C4-2B (cell line): Measurements from ENCODE around the gene AQP4.

Experiments used
- H3K27ac ChIP-seq: fragments of 450-650 bp; 2 replicates; pipeline ENCODE4 v1.5.1; 2017
- ZFX ChIP-seq: fragments of 450-650 bp; IDR thresholded peaks from 2 replicates; pipeline ENCODE4 v1.6.1; 2017
- TF ChIP-seq, protein P1 (sequence below): fragments of 450-650 bp; conservative IDR thresholded peaks from 2 replicates; pipeline ENCODE4 v1.5.1; 2017; ENCODE audit warnings: mild to moderate bottlenecking

AQP4 gene

GRCh38 chr18:26865557-26865956, at the start of gene AQP4:
Gene AQP4 (minus strand): TSS chr18:26865707. CDS start chr18:26865689, 18 bp downstream.
- TF ChIP-seq, protein P1, sequence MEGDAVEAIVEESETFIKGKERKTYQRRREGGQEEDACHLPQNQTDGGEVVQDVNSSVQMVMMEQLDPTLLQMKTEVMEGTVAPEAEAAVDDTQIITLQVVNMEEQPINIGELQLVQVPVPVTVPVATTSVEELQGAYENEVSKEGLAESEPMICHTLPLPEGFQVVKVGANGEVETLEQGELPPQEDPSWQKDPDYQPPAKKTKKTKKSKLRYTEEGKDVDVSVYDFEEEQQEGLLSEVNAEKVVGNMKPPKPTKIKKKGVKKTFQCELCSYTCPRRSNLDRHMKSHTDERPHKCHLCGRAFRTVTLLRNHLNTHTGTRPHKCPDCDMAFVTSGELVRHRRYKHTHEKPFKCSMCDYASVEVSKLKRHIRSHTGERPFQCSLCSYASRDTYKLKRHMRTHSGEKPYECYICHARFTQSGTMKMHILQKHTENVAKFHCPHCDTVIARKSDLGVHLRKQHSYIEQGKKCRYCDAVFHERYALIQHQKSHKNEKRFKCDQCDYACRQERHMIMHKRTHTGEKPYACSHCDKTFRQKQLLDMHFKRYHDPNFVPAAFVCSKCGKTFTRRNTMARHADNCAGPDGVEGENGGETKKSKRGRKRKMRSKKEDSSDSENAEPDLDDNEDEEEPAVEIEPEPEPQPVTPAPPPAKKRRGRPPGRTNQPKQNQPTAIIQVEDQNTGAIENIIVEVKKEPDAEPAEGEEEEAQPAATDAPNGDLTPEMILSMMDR: no peak
- no peak for TF ChIP-seq ZFX
- H3K27ac ChIP-seq: no peak within 1 kb of the TSS

- TF ChIP-seq ZFX: no peak
- H3K27ac ChIP-seq: no peak overlapping the region
Observed at GRCh38 chr18:26911840-26912239, 46.3 kb upstream of the AQP4 start.

GRCh38 chr18:26909599-26910290, 44.2 kb upstream of the AQP4 start:
- TF ChIP-seq, protein P1: no peak
- TF ChIP-seq ZFX: no peak

DNA sequence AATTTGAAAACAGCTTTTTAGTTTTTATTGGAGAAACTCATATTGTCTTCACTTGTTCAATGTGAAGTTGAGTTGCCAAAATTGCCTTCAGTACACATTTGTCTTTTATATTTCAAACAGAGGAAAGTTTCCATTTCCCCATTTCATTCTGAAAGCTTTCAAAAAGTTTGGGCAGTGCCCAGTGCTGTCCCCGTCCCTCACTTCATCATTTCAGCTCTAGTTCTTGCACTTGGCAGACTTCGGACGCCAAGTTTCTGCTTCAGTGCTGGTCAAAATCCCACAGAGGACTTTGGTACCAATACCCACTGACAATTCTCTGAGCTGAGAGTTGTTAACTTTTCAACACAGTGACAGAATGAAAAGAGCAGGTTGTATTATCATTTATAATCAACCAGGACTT, 43.4 kb upstream of the AQP4 start:
- TF ChIP-seq ZFX: no peak
- TF ChIP-seq, protein P1: no peak
- no peak overlapping the region for H3K27ac ChIP-seq

More at GRCh38 chr18:26909599-26910290, 44.2 kb upstream of the AQP4 start:
- H3K27ac ChIP-seq: no peak overlapping the region

DNA sequence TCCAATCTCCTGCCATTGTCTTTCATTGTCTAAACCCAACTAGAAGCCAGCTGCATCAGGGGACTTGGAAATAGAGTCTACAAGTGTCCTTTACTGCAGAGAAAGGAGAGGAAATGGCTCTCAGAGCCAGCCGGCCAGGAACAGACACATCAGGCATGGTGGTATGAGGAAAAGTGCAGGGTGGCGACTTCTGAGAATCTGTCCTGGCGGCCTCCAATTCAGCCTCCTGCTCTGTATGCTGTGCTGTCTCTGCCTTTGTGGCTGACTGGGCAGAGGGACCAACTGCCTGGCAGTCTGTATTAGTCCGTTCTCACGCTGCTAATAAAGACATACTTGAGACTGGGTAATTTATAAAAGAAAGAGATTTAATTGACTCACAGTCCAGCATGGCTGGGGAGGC, 36.8 kb upstream of the AQP4 start:
- H3K27ac ChIP-seq: no peak overlapping the region
- TF ChIP-seq ZFX: no peak
- TF ChIP-seq, protein P1: no peak

DNA sequence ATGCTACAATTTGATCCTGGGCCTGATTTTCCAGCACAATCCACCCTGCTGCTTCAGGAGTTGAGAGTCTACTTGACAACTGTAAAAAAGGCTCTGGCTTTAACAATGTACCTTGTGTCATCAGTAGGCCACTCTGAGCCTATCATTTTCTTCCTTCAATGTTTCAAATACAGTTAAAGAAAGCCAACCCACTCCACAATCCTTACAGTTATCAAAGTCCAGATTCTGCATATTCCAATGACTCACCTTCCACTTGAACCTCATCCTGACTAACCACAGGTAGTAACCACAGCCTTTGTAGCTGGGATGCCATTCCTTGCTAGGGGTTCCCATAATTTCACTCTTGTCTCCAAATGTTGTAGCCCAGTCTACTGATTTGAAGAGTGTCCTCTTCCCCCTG, 35.5 kb upstream of the AQP4 start:
- no peak overlapping the region for H3K27ac ChIP-seq
- no peak for TF ChIP-seq ZFX
- TF ChIP-seq, protein P1: no peak

- TF ChIP-seq, protein P1: no peak
- no peak for TF ChIP-seq ZFX
Observed at GRCh38 chr18:26894426-26894825, 28.9 kb upstream of the AQP4 start.

DNA sequence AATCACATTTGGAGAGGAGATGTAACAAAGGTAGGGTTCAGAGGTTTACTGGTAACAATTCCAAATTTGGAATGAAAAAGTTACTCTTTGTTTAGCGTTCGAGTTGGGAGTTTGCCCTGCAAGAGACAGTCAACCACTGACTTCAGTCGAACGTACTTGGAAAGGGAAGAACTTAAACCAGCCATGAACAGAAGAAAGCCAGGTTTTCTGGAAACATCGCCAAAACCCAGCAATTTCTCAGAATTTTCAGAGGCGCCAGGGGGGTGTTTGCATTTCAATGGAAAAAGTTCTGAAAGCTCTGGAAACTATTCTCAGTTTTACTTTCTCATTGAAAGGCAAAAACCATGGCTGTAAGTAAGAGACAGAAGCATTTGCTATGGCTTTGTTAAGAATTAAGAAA, 28.5 kb upstream of the AQP4 start:
- TF ChIP-seq ZFX: no peak
- TF ChIP-seq, protein P1: no peak
- no peak overlapping the region for H3K27ac ChIP-seq

More at GRCh38 chr18:26894426-26894825, 28.9 kb upstream of the AQP4 start:
- no peak overlapping the region for H3K27ac ChIP-seq
